ENCODE data around the gene WFDC5.

Gene WFDC5

DNA sequence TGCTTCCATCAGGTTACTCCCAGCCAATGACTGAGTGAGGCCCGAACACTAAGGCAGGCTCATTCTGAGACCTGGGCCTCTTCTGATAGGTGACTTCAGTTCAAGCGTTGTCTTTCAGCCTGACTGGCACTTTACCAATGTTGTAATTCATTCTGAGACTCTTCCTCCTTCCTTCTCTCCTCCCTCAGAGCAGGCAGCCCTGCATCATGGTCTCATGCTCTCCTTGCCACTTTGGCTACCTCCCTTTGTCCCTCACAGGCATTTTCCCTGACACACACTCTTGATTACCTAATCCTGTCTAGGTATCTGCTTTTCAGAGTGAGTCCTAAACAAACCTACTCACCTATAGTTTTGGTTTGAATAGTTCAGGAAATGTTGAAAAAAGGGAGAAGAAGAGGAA, 21.9 kb upstream of the WFDC5 start:
- H3K36me3 Mint-ChIP-seq: peaks cover 2% of the 10 kb centered on the region
- ATAC-seq (ENCODE audit: low read depth) (no peak), DNase-seq (ENCODE audit: low spot score in 2 of 2) (no peak)
- peaks cover 8% of the 10 kb centered on the region for H3K27me3 Mint-ChIP-seq
- no peak overlapping the region for H3K27ac Mint-ChIP-seq
- H3K4me3 Mint-ChIP-seq: no peak overlapping the region
- peaks cover 4% of the 10 kb centered on the region for H3K9me3 Mint-ChIP-seq
- H3K4me1 Mint-ChIP-seq: no peaks in the 10 kb centered on the region

DNA sequence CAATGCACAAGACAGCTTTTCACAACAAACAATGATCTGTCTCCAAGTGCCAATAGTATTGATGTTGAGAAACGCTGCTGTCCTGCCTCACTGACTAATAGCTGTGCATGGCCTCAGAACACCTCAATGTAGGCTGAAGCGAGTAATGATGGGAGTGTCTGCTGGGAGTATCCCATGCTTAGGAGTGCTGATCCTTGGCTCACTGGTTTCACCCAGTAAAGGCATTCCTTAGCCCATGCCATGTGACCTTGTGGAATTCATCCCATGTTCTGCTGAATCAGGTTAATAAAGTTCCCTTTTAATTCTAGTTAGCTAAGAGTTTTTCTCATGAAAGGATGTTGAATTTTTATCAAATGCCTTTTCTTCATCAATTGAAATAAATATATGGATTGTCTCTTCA, 13.1 kb upstream of the WFDC5 start:
- no peaks in the 10 kb centered on the region for H3K9me3 Mint-ChIP-seq
- DNase-seq (ENCODE audit: low spot score in 2 of 2): no peak
- H3K4me3 Mint-ChIP-seq: no peak overlapping the region
- H3K27ac Mint-ChIP-seq: no peak overlapping the region
- ATAC-seq (ENCODE audit: low read depth): no peak
- H3K4me1 Mint-ChIP-seq: no peaks in the 10 kb centered on the region
- no peaks in the 10 kb centered on the region for H3K36me3 Mint-ChIP-seq
- H3K27me3 Mint-ChIP-seq: peaks cover 12% of the 10 kb centered on the region

DNA sequence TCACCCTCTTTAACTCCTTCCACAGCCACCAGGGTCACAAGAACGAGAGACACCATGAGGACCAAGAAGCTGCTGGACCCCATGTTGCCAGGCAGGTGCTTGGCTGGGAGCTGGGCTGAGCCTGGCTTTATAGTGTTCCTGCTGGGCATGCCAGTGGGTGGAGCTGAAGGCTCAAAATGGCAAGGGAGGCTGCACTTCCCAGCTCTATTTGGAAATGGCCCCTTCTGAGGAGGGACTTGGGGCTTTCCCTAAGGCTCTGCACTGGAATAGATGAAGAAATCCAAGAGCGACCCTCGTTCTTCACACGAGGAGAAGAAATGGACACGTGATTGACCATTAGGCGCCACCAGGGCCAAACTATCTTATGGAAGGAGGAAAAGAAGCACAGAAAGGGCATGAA, 9.4 kb upstream of the WFDC5 start, which contains the start of gene WFDC12:
WFDC12 (minus strand) TSS at position 101 of the 400 bp plus-strand sequence; CDS start at position 83, 18 bp downstream.
- Mint-ChIP-seq H3K4me3 (no peak within 1 kb of the TSS), H3K27ac (no peak within 1 kb of the TSS), H3K36me3 (no peaks in the 10 kb centered on the region), H3K4me1 (no peaks in the 10 kb centered on the region), H3K9me3 (no peaks in the 10 kb centered on the region), H3K27me3 (peaks cover 12% of the 10 kb centered on the region)
- DNase-seq (ENCODE audit: low spot score in 2 of 2) (no peak), ATAC-seq (ENCODE audit: low read depth) (no peak)

DNA sequence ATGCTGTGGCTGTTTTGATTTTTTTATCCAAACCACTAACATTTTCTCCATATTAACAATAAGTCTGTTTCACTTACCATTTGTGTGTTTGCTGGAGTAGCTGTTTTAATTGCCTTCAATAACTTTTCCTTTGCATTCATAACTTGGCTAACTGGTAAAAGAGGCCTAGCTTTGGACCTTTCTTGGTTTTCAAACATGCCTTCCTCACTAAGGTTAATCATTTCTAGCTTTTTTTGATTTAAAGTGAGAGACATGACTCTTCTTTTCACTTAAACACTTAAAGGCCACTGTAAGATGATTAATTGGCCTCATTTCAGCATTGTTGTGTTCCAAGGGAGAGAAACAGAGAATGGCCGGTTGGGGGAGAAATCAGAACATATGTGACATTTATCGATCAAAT, 6.4 kb upstream of the WFDC5 start:
- Mint-ChIP-seq H3K36me3 (no peaks in the 10 kb centered on the region), H3K27me3 (peaks cover 17% of the 10 kb centered on the region), H3K4me3 (no peak overlapping the region), H3K4me1 (no peaks in the 10 kb centered on the region), H3K9me3 (no peaks in the 10 kb centered on the region), H3K27ac (no peak overlapping the region)
- no peak for DNase-seq (ENCODE audit: low spot score in 2 of 2)
- ATAC-seq (ENCODE audit: low read depth): no peak

DNA sequence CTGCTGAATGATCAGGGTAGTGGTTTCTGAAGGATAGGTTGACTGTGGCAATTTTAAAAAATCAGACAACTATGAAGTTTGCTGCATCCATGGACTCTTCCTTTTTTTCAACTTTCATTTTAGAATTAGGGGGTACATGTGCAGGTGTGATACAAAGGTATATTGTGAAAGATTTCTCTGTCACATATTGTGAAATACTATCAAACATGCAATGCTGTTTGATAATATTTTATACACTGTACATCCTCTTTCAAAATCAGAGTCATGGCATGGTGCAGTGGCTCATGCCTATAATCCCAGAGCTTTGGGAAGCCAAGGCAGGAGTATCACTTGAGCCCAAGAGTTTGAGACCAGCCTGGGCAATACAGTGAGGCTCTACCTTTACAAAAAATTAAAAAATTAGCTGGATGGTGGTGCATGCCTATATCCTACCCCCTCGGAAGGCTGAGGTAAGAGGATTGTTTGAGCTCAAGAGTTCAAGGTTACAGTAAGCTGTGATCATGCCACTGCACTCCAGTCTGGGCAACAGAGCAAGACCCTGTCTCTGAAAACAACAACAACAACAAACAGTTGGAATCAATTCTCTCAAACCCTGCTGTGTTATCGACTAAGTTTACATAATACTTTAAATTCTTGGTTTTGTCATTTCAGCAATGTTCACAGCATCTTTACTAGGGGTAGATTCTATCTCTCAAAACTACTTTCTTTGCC, 4.7 kb upstream of the WFDC5 start:
- no peaks in the 10 kb centered on the region for H3K9me3 Mint-ChIP-seq
- H3K36me3 Mint-ChIP-seq: no peaks in the 10 kb centered on the region
- no peak for ATAC-seq (ENCODE audit: low read depth)
- H3K27me3 Mint-ChIP-seq: peaks cover 14% of the 10 kb centered on the region
- no peak for DNase-seq (ENCODE audit: low spot score in 2 of 2)
- no peak overlapping the region for H3K4me3 Mint-ChIP-seq
- H3K4me1 Mint-ChIP-seq: peaks cover 2% of the 10 kb centered on the region
- H3K27ac Mint-ChIP-seq: no peak overlapping the region

DNA sequence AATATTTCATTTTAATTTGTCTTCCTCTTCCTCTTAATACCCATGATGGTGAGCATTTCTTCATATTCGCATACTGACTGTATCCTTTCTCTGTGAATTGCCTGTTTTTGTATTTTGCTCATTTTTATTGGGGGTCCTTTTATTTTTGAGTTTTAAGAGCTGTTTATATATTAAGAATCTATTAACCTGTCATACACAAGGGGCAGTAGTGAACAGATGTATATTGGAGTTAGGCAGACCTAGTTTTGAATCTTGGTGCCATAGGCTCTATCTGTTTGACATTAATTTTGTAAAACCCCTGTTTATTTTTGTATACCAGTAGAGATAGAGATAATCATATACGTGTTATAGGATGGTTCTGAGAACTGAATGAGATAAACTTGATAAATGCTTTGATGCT, 3.1 kb upstream of the WFDC5 start:
- H3K36me3 Mint-ChIP-seq: no peaks in the 10 kb centered on the region
- ATAC-seq (ENCODE audit: low read depth) (no peak), DNase-seq (ENCODE audit: low spot score in 2 of 2) (no peak)
- no peak overlapping the region for H3K27ac Mint-ChIP-seq
- H3K4me1 Mint-ChIP-seq: peaks cover 6% of the 10 kb centered on the region
- peaks cover 16% of the 10 kb centered on the region for H3K27me3 Mint-ChIP-seq
- no peaks in the 10 kb centered on the region for H3K9me3 Mint-ChIP-seq
- H3K4me3 Mint-ChIP-seq: no peak overlapping the region

DNA sequence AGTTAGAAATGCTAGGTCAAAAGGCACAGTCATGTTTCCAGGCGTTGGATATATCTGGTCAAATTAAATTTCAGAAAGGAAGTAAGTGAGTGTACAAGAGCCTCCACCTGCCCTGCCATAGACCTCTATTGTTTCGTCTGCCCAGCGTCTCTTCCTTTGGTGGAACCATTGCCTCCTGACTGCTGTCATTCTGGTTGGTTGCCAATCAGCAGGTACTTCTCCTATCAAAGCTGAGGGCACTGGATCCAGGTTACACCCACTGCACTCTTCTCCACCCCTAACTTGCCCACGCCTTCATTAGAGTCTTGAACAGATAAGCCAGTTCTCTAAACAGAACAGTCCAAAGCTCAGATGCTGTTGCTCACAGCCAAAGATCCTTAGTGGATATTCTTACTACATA, 2.6 kb upstream of the WFDC5 start:
- H3K4me3 Mint-ChIP-seq: no peak overlapping the region
- H3K27ac Mint-ChIP-seq: no peak overlapping the region
- H3K4me1 Mint-ChIP-seq: peaks cover 6% of the 10 kb centered on the region
- DNase-seq (ENCODE audit: low spot score in 2 of 2) (no peak), ATAC-seq (ENCODE audit: low read depth) (no peak)
- H3K27me3 Mint-ChIP-seq: peaks cover 13% of the 10 kb centered on the region
- H3K36me3 Mint-ChIP-seq: no peaks in the 10 kb centered on the region
- H3K9me3 Mint-ChIP-seq: no peaks in the 10 kb centered on the region

DNA sequence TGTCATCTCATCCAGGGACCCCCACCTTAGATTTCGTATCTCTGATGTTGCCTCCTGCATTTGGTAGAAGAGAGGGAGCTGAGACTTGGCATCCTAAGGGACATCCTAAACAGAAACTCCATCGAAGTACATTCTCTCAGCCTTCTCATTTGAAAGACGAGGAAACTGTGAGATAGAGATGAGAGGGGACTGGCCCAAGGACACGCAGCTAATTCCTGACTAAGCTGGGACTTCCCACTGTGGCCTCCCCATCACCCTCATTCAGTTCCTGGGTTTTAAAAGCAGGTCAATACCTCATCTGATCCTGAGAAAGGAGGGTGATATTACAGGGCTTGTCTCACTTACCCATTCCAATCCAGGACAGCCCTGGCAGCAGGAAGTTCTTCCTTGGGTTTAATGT, 855 bp upstream of the WFDC5 start:
- Mint-ChIP-seq H3K36me3 (no peaks in the 10 kb centered on the region), H3K4me1 (peaks cover 6% of the 10 kb centered on the region), H3K27me3 (peaks cover 14% of the 10 kb centered on the region), H3K9me3 (no peaks in the 10 kb centered on the region), H3K4me3 (no peak overlapping the region), H3K27ac (no peak overlapping the region)
- no peak for ATAC-seq (ENCODE audit: low read depth)
- DNase-seq (ENCODE audit: low spot score in 2 of 2): no peak

DNA sequence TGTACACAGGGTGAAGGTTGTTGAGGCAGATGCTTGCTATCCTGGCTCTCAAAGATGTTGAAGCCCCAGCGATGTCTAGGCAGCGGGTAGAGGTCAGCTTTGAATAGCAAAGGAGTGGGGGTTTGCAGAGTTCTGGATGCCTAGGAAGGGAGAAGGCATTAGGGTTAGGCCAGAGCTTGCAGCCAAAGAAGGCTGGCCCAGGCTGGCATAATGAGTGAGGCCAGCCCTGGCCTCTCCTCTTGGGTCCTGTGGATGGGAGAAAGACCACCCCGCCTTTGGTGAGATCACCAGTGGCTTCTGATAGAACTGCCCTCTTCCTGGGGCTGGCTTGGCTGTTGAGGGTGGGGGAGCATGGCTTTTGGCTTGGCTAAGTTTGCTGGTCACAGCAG, 406 bp upstream of the WFDC5 start:
- ATAC-seq (ENCODE audit: low read depth) (no peak), DNase-seq (ENCODE audit: low spot score in 2 of 2) (no peak)
- Mint-ChIP-seq H3K27me3 (peaks cover 13% of the 10 kb centered on the region), H3K4me1 (peaks cover 6% of the 10 kb centered on the region), H3K4me3 (no peak overlapping the region), H3K27ac (no peak overlapping the region), H3K9me3 (no peaks in the 10 kb centered on the region), H3K36me3 (no peaks in the 10 kb centered on the region)

DNA sequence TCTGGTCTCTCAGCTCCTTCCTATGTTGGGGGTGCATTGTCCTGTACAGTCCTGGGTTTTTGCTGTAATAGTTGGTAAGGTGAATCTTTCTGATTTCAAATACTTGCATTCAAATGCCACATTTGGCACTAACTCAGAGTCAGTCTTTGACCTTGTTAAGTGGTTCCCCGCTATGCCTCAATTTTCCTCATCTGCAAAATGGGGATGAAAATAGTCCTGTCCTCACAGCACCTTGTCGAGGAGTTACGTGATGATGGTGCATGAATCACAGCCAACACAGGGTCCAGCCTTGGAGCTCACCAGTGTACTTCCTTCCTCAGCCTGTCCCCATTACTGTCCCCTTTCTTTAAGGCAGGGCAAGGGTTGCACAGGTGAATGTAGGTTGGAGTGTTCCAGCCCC, 1.1 kb downstream of the WFDC5 start:
- peaks cover 12% of the 10 kb centered on the region for H3K27me3 Mint-ChIP-seq
- ATAC-seq (ENCODE audit: low read depth) (no peak), DNase-seq (ENCODE audit: low spot score in 2 of 2) (no peak)
- peaks cover 6% of the 10 kb centered on the region for H3K4me1 Mint-ChIP-seq
- H3K9me3 Mint-ChIP-seq: no peaks in the 10 kb centered on the region
- no peaks in the 10 kb centered on the region for H3K36me3 Mint-ChIP-seq
- H3K27ac Mint-ChIP-seq: no peak overlapping the region
- H3K4me3 Mint-ChIP-seq: no peak overlapping the region

DNA sequence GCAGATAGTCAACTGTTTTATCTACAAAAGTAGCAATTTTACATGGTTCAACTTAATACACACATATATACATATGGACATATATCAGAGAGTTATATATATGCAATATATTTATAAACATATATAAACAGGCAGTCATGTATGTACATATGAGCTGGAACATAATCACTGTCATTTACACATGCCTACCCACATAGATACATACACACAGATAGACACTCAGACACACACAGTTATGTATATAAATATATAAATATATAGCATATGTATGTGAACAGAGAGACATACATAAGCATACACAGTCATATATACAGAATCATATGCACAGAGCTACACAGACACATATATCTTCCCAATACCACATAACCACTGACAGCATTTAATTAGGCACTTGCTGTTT, 2.2 kb downstream of the WFDC5 start:
- Mint-ChIP-seq H3K4me3 (no peak overlapping the region), H3K9me3 (no peaks in the 10 kb centered on the region), H3K27ac (no peak overlapping the region), H3K4me1 (peaks cover 6% of the 10 kb centered on the region), H3K36me3 (no peaks in the 10 kb centered on the region), H3K27me3 (peaks cover 12% of the 10 kb centered on the region)
- ATAC-seq (ENCODE audit: low read depth) (no peak), DNase-seq (ENCODE audit: low spot score in 2 of 2) (no peak)

DNA sequence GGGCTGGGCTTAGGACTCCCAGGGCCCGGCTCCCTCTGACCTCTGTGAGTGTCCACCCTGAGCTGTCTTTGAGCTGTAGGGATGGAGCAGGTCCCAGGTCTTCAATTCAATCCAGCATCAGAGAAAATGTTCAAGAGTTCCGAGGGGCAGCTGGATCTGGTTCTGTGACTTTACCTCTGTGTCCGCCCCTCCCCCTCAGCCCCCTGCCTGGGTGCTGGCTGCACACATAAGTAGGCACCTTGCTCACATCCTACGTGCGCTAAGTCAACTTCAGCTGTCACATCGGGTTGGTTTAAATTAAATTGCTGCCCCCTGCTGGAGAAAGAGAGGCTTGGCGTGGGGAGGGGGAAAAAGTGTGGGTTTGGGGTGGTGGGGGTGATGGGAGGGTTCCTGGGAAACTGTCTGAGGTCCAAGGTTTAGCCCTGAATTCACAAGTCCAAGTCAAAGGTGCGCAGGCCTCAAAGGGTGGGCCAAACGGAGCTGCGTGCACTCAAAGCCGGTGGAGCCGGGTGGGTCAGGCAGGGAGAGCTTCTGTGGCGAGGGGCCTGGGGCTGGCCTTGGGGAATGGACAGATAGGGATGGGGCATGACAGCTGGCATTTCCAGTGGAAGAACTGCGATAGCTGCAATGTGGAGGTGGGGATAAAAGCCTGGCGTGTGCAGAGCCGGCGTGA, 3.0 kb downstream of the WFDC5 start:
- DNase-seq (ENCODE audit: low spot score in 2 of 2): no peak

DNA sequence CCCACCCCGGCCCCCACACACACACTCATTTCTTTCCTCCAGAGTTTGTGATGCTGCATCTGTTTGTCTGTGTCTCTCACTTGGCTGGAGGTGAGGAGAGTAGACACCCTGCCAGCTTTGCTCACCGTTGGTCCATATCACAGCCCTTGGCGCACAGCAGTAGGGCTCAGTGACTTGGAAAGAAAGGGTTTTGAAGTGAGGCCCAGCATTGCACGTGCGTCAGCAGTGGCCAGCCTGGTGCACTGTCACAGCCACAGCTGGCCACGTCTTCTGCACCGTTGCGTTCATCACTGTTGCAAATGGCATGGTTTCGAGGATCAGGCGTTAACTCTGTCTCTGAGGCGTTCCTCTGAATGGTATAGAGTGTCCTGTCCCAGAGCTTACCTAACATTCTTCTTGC, 3.7 kb downstream of the WFDC5 start:
- Mint-ChIP-seq H3K36me3 (no peaks in the 10 kb centered on the region), H3K4me1 (peaks cover 6% of the 10 kb centered on the region), H3K27ac (no peak overlapping the region), H3K9me3 (no peaks in the 10 kb centered on the region), H3K4me3 (no peak overlapping the region), H3K27me3 (peaks cover 11% of the 10 kb centered on the region)
- DNase-seq (ENCODE audit: low spot score in 2 of 2): no peak
- no peak for ATAC-seq (ENCODE audit: low read depth)

More for the DNA sequence above, 3.0 kb downstream of the WFDC5 start:
- no peak overlapping the region for H3K4me3 Mint-ChIP-seq
- peak; percentile 19 for ATAC-seq (ENCODE audit: low read depth)
- H3K4me1 Mint-ChIP-seq: peaks cover 6% of the 10 kb centered on the region
- H3K27ac Mint-ChIP-seq: no peak overlapping the region
- H3K27me3 Mint-ChIP-seq: peaks cover 11% of the 10 kb centered on the region
- no peaks in the 10 kb centered on the region for H3K9me3 Mint-ChIP-seq
- H3K36me3 Mint-ChIP-seq: no peaks in the 10 kb centered on the region

DNA sequence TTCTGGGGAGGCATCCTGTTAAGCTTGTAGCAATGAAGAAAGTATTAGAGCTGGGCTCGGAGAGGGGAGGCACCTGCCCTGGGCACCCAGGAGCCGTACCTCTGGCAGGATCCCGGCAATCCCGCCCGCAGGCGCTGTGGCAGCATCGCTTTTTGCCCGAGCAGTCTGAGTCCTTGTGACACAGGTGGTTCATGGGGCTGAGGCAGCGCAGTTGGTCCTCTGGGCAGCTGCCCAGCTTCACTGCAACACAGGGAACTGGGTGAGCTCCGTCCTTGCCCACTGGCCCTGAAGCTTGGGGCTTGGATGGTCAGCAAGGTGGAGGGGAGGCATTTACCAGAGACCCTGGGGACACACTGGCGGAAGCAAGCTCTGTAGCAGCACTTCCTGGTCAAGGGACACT, 4.7 kb downstream of the WFDC5 start:
- Mint-ChIP-seq H3K27me3 (peaks cover 11% of the 10 kb centered on the region), H3K4me3 (no peak overlapping the region), H3K36me3 (no peaks in the 10 kb centered on the region), H3K27ac (no peak overlapping the region), H3K9me3 (no peaks in the 10 kb centered on the region), H3K4me1 (peaks cover 6% of the 10 kb centered on the region)
- ATAC-seq (ENCODE audit: low read depth): no peak
- DNase-seq (ENCODE audit: low spot score in 2 of 2): no peak

DNA sequence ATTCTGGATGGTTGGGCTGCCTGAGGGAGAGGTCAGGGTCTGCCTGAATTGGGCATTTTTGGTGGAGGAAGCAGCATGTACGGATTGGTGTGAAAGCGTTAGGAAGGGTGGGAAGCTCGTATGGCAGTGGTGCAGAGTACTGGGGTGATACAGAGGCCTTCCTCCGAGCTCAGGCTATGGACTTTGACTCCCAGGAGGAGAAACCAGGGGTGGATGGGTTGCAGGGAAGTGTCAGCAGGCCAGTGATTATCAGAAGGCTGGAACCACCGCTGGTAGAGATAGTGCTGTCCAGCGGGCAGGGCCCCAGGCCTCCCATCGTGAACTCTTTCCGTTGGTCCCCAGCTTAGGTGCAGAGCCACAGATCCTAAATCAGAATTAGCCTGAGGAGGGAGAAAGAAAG, 5.3 kb downstream of the WFDC5 start:
- no peak overlapping the region for H3K27ac Mint-ChIP-seq

More for the DNA sequence above, 5.3 kb downstream of the WFDC5 start:
- DNase-seq (ENCODE audit: low spot score in 2 of 2) (no peak), ATAC-seq (ENCODE audit: low read depth) (no peak)
- H3K4me3 Mint-ChIP-seq: no peak overlapping the region
- H3K4me1 Mint-ChIP-seq: peaks cover 3% of the 10 kb centered on the region
- H3K9me3 Mint-ChIP-seq: no peaks in the 10 kb centered on the region
- no peaks in the 10 kb centered on the region for H3K36me3 Mint-ChIP-seq
- peaks cover 13% of the 10 kb centered on the region for H3K27me3 Mint-ChIP-seq
